ENCODE data around the gene BRSK1.
A peak's percentile ranks its signal among the peaks of the same experiment; 100 is the strongest.

Gene BRSK1

GRCh38 chr19:55273978-55274707 is 9.7 kb upstream of the BRSK1 start:
- no peak for DNase-seq (ENCODE audit: low spot score)

GRCh38 chr19:55275851-55276719 is 7.7 kb upstream of the BRSK1 start:
- DNase-seq (ENCODE audit: low spot score): no peak

- no peak for DNase-seq (ENCODE audit: low spot score)
Measured at GRCh38 chr19:55276720-55277430, 6.9 kb upstream of the BRSK1 start.

GRCh38 chr19:55277494-55277893 is 6.3 kb upstream of the BRSK1 start:
- no peak for DNase-seq (ENCODE audit: low spot score)

GRCh38 chr19:55278391-55279135 is 5.2 kb upstream of the BRSK1 start:
- DNase-seq (ENCODE audit: low spot score): no peak

GRCh38 chr19:55279340-55279739 is 4.5 kb upstream of the BRSK1 start:
- DNase-seq (ENCODE audit: low spot score): no peak

GRCh38 chr19:55279770-55280643 is 3.8 kb upstream of the BRSK1 start, which contains the start of gene HSPBP1:
Gene HSPBP1, minus strand, starts transcription at chr19:55280110. Its CDS starts 502 bp downstream, at chr19:55279608.
- peak; percentile 95 for DNase-seq (ENCODE audit: low spot score)

- DNase-seq (ENCODE audit: low spot score): no peak
Measured at GRCh38 chr19:55284405-55285058, 735 bp downstream of the BRSK1 start.

- no peak for DNase-seq (ENCODE audit: low spot score)
Measured at GRCh38 chr19:55285229-55285890, 1.6 kb downstream of the BRSK1 start.

- DNase-seq (ENCODE audit: low spot score): no peak
Measured at GRCh38 chr19:55287361-55288079, 3.7 kb downstream of the BRSK1 start.

GRCh38 chr19:55289117-55289796 is 5.5 kb downstream of the BRSK1 start:
- no peak for DNase-seq (ENCODE audit: low spot score)

- no peak for DNase-seq (ENCODE audit: low spot score)
Measured at GRCh38 chr19:55297267-55297666, 13.5 kb downstream of the BRSK1 start.

GRCh38 chr19:55299991-55300390 is 16.2 kb downstream of the BRSK1 start:
- no peak for DNase-seq (ENCODE audit: low spot score)

GRCh38 chr19:55300886-55301458 is 17.2 kb downstream of the BRSK1 start:
- DNase-seq (ENCODE audit: low spot score): no peak

- peak; percentile 92 for DNase-seq (ENCODE audit: low spot score)
Measured at GRCh38 chr19:55301459-55302317, 17.9 kb downstream of the BRSK1 start.

GRCh38 chr19:55302318-55302703 is 18.5 kb downstream of the BRSK1 start:
- DNase-seq (ENCODE audit: low spot score): no peak

- no peak for DNase-seq (ENCODE audit: low spot score)
Measured at GRCh38 chr19:55303477-55303876, 19.7 kb downstream of the BRSK1 start.

Measured in left forelimb (tissue), 1 donor.